ENCODE measurements around the gene CRTC3.
"Not testable (repeated sequence)": the region's sequence is repeated elsewhere in the genome, so short reads cannot be mapped to it uniquely, and the experiment has no call there.

The CRTC3 gene

DNA sequence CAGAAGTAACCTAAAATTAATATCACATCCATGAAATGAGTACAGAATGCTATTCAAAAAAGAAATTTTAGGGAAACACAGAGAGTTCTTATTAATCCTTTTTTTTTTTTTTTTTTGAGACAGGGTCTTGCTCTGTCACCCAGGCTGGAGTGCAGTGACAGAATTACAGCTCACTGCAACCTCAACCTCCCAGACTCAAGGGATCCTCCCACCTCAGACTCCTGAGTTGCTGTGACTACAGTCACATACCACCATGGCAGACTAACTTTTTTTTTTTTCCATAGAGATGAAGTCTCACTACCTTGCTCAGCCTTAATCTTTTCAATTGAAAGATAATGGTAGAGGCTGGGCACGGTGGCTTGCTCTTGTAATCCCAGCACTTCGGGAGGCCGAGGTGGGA lies 6.3 kb upstream of the CRTC3 start:
- FAIRE-seq = no peak

DNA sequence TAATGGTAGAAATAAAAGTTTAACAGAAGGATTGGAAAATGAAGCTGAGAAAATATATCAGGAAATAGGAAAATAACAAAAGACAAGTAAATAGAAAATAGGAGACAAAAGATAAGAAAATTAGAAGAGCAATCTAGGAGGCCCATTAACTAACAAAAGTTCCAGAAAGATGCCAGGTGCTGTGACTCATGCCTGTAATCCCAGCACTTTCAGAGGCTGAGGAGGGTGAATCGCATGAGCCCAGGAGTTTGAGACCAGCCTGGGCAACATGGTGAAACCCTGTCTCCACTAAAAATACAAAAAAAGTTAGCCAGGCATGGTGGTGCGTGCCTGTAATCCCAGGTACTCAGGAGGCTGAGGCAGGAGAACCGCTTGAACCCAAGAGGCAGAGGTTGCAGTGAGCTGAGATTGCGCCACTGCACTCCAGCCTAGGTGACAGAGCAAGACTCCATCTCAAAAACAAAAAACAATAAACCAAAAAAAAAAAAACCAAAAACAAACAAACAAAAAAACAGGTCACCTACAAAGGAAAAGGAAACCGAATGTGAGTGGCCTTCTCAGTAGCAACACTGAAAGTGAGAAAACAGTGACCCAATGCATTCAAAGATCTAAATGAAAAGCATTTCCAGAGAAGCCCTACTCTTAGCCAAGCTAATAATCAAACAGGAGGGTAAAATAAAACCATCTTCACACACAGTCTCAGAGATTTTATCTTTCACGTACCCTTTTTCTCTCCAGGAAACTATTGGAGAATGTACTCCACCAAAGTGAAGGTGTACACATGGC lies 5.5 kb upstream of the CRTC3 start:
- FAIRE-seq = not testable (repeated sequence)

DNA sequence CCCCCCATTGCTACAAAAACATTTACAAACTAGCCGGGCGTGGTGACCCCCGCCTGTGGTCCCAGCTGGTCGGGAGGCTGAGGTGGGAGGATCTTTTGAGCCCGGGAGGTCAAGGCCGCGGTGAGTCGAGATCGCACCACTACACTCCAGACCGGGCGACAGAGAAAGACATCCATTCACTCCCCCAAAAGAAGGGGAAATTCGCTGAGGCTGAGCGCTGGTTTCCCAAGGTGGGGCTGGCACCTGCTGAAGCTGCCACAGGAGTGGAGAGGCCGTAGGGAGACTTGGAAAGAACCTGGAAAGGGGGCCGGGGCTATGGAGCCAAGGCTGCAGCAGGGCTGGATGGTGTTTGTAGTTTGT lies 732 bp upstream of the CRTC3 start:
- no peak for FAIRE-seq

DNA sequence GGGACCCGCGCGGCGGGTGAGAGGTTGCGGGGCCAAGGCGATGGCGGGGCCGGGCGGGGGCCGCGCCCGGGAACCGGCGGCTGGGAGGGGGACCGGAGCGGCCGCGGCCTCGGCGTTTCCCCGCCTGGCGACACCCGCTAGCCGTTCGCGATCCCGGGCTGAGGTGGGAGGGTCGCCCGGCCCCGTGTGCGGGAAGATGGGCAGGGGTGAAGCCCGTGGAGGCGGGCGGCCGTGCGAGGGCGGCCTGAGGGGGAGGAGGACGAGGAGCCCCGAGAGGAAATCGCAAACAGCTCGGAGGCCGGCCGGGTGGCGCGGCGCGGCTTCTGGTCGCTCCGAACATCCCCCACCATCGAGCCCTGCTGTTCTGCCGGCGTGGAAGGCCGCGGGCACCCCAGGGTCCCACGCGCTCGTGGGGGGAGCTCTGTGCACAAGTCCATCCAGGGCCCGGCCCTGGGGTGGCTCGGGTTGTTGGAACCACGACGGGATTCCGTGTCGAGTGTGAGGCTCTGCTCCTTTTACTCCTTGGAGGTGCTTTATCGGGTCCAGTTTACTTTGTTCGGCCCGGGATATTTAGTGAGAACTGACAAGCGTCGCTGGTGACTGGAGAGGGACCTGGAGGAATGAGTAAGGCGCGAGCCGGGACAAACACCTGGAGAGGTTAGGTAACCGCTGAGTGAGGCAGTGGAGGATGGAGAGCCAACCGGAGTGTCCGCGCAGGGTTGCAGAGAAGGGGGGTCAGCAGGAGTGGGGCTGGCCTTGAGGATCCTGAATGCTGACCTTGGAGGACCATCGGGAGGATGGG lies 728 bp downstream of the CRTC3 start:
- FAIRE-seq = no peak

DNA sequence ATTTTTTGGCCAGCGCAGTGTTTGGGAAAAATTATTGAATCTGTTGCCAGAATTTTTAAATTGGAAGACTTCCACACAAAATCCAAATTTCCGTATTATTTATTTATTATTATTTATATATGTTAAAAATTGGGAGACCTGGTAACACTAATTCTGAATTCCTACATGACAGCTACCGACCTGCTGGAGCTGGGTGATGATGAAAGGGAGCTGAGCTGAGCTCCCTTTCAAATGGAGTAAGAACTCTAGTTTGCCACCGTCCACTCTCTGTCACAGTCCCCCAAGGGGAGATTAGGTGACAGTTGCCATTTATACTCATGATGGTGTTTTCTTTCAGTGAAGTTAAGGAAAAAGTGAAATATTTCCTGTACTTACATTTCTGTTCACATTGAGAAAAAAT lies 1.4 kb downstream of the CRTC3 start:
- no peak for FAIRE-seq

DNA sequence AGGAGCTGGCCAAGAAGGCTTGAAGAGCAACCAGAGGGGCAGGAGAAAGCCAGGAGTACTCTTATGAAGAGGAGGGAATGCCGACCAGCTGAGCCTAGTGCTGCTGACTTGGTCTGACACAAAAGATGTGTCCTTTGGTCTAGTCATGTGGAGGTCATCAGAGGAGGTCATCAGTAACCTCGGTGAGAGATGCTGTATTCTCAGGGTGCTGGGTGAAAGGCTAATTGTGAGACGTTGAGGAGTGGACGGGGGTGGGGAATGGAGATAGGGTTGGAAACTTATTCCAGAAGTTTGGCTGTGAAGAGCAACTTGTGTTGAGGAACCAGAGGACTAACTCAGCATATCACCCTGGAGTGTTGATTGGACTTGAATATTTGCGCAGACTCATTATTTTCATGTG lies 5.5 kb downstream of the CRTC3 start:
- FAIRE-seq = no peak

DNA sequence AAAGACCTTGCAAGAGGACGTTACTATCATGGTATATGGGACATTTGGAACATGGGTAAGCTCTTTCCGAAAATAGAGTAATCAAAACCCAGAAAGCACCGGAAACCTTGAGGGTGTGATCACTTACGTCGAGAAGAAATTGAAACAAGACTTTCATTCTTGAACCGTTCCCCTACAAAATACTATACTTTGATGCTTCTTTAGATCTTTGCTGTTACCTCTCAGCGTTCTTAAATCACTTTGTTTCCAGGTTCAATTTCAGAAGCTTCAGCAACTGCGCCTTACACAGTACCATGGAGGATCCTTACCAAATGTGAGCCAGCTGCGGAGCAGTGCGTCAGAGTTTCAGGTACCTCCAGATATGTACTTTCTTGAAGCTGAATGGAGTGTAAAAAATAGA lies 10.1 kb downstream of the CRTC3 start:
- FAIRE-seq = no peak

DNA sequence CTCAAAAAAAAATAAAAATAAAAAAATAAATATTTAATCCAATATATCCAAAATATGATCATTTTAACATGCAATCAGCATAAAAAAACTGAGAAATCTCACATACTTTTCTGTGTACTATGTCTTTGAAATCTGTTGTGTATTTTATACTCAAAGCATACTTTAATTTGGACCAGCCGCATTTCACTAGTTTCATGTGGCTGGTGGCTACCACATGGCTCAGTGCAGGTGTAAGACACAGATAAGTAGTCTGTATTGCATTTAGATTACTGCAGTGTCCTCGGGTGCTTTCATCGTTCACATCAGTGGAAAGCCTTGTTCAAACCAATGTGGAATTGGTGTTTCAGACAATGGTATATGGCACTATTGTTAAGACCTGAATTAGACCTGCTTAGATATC lies 11.0 kb downstream of the CRTC3 start:
- no peak for FAIRE-seq

DNA sequence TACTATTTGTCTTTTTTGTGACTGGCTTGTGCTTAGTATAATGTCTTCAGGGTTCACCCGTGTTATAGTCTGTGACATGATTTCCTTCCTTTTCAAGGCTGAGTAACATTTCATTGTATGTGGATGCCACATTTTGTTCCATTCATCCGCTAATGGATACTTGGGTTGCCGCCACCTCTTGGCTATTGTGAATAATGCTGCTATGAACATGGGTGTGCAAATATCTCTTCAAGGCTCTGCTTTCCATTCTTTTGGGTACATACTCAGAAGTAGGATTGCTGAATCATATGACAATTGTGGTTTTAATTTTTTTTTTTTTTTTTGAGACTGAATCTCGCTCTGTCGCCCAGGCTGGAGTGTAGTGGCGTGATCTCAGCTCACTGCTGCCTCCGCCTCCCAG lies 15.4 kb downstream of the CRTC3 start:
- FAIRE-seq = no peak

DNA sequence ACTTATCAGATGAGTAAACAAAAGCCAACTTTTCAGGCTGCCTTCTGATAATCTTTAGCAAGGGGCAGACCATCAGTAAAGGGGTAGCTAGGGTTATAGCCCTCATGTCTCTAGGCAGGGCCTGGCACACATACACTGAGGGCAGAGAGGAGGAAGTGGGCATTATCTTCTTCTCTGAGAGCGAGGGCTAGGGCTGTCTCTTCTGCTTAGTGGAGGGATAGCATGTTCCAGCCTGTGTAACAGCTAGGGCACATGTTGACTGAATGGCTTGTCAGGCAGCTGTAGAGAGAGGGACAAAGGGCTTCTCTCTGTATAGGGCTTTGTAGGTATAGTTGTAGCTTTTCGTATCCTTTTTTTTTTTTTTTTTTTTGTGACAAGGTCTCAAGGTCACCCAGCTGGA lies 17.8 kb downstream of the CRTC3 start:
- FAIRE-seq = no peak

DNA sequence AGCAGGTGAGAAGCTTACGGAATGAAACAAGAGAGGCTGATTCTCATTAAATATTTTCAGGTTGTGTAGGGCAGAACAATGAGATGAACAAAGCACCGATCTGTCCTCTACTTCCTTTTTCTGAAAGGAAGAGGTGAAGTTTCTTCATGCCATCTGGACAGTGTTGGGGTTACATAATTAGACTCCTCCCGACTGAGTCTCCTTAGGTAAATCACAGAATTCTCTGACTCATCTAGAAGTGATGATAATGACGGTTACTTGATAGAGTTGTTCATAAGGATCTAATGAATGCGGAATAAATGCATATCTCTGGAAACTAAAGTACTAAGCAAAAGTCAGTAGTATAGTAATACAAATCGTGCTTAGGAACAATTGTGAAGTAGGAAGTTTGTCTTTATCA lies 21.2 kb downstream of the CRTC3 start:
- FAIRE-seq = no peak

DNA sequence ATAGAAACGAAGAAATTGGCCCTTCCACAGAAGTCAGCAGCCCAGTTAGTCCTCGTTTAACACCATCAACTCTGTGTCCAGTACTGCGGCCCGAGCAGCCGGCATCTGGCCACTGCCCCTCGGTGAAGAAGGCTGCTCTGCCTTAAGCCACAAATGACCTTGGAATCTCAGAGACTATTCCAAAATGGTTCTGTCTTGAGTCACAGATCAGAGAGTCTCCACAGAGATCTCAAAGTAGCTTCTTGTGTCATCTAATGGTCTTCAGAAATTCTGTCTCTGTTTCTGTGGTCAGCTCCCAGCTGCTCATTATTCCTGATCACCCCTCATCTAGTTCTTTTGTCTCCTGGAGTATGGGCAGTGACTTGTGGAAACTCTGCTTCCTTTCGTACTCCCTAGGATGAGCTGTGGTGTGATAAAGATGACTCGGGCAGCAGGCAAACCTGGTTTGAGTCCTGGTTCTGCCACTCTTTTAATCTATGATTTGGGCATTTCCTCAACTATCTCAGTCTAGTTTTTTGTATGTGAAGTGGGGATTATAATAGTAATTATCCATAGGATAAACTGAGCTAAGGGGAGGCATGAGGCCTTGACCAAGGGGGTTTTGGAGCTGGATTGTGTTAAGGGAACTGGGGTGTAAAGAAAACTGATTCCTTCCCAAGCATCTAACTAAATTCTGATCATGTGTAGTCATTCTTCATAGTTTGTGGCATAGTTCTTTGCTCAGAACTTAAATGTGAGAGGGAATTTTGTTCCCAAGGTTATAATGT lies 22.6 kb downstream of the CRTC3 start:
- no peak for FAIRE-seq

DNA sequence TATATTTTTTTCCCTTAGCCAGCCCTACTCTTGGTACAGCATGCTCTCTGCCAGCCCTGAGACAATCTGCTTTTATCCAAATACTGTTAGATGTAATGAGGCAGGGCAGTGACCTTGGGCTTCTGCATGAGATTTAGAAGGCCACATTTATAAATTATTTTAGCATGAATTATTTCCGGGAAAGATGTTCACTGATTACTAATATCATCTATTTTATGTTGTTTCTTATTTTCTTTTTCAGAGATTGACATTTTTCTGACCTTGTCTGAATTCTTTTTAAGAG lies 23.1 kb downstream of the CRTC3 start:
- no peak for FAIRE-seq

DNA sequence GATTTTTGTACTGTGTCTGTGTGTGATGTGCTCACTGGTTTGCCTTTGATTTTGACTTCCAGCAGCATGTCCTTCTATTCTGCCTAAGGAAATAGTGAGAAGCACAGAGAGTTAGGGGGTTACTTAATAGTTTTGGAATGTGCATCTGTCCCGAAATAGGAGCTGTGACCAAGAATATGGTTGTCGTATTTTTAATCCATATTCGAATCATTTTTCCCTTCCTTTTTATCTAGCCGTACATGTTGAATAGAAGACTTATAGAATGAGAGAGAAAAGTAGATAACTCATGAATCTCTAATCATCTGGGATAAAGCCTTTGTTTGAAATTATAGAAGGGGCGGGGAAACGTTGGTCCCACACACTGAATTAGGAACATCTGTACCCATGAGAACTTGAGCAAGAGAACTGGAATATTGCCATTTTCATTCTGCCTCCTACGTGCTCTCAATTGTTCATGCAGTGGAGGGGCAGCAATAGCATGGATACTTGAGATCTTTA lies 23.6 kb downstream of the CRTC3 start:
- FAIRE-seq = no peak

DNA sequence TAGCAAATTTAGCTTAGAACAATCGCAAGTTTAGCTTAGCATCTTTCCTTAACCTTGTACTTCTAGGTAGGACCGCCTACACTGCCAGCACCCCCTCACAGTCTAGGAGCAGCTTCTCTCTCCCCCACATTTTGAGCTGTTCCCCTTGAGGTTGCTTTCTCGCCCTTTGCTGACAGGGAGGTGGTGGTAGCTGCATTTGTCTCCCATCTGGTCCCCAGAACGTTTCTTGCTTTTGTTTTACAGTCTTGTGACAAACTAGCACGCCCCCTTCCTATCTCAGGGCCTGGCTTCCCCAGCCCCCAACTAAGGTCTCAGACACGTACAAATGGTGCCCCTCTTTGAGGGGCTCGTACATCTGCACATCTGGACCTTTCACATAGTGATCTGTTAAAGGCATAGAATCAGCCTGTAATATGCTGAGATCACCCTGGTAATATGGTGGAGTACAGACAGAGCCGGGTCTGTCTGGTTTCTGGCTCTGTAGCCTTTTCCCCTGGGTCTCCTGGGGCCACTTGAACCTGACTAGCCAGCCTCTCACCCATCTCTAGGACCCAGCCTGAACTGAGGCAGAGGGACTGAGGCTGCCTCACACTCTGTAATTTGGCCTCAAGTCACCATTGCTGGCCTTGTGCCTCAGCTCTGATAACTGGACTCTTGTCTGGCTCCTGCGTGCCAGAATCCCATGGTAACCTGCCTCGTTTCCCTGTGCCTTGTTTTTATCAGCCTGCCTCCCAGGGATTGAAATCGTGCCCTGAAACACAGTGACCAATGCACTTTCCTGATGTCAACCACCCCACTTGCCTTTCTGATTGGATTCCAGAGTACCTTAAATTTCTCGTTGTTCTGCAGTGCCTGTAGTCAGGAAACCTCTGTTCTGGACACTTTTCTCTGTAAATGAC lies 27.7 kb downstream of the CRTC3 start:
- no peak for FAIRE-seq

DNA sequence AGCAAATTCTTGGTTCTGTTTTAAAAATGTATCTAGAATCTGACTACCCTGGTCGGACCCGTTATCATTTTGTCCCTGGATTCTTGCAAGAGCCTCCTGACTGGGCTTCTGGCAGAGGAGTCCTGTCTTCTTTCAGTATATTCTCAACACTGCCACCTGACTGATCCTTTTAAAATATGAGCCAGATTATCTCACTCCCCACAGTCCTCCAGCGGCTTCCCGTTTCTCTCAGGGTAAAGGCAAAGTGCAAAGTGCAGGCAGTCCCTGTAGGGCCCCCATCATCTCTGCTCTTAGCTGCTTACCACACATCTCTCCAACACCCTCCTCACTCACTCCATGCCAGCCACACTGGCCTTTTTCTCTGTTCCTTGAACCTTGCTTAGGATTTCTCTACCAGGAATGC lies 28.4 kb downstream of the CRTC3 start:
- no peak for FAIRE-seq

DNA sequence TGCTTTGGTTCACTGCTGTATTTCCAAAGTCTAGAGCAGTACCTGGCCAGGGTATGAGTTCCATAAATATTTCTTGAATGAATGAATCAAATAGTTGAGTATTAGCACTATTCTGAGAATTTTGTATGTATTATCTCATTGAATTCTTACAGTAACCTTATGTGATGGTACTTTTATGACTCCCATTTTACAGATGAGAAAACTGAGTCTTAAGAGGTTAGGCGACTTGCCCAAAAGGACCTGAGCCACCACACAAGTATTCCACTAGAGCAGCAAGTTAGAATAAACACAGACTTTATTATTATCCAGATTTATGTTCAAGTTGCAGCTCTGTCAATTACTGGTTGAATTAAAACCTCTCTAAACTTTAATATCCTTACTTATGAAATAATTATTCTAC lies 29.4 kb downstream of the CRTC3 start:
- no peak for FAIRE-seq

DNA sequence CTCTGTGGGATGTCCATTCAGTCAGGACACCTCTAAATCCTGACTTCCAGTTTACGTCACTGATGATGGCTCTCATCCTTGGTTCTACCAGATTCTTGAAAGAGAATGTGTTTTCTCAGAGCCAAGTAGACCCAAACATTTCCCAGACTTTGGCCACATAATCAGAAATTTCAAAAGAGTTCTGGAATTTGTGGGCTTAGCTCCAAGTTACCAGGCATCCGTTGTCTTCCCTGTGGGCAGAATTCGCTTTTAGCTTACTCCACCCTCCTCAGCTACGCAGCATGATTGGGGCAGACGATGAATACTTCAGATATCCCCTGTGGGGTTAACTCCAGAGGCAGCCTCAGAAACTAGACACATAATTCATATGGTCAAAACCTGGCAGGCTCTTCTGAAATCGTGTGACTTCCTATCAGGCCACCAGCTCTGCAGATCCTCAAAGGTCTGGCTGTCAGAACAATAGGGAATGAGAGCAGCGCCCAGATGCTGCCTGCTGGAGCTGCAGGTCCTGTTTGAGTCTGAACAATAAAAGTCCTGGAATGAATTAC lies 30.6 kb downstream of the CRTC3 start:
- FAIRE-seq = no peak

DNA sequence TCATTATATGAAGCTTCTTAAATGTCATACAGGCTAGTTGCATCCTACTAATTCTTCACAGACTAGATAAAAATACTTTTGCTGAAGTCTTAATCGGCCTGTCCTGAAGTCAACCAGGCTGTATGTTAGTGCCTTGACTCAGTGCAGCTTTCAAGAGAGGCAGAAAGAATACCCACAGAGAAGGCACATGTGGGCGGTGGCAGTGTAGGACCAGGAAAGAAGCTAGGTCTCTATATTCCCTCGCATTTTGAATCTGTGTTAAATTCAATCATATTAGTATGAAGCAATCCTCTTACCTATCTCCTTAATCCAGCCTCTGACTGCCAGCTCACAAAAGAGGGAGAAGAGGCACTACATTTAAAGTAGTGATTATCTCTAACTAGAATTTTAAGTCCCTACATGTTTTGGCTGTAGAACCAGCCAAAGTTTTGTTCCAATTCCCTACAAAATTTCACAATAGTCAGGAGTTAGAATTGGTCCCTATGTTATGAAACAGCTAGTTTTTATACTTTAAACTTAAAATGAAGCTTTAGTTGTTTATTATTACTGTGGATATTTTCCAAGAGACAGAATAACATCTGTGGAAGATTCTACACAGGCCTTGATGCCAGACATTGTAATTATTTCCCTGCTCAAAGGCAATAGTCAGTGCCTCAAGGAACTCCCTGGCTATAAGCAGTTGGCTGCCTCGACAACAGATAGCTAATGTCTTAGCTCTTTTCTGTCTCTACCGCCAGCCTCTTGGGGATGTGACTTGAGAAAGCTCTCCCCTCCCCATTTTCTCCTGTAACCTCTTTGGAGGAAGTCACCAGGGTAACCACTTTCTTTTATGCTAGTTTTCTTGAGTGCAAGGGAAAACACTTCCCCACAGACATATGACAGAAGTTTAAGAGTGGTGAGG lies 31.9 kb downstream of the CRTC3 start:
- FAIRE-seq = no peak

DNA sequence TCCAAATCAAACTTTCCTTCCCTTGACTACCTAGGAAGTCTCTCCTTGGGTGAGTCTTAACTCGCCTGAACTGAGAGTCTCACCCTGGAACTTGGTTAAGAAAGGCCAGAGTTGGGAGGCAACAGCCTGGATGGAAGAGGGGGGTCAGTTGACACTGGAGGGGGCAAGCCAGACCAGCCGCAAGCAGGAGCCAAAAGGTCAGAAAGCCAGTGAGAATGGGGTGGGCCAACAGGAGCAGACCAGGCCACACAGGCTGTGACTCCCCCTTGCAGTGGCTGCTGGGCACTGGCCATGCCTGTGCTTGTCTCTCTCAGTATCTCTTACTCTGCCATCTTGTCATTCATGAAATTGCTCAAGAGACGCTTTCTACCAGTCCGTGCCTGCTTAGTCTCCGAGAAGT lies 32.9 kb downstream of the CRTC3 start:
- no peak for FAIRE-seq

DNA sequence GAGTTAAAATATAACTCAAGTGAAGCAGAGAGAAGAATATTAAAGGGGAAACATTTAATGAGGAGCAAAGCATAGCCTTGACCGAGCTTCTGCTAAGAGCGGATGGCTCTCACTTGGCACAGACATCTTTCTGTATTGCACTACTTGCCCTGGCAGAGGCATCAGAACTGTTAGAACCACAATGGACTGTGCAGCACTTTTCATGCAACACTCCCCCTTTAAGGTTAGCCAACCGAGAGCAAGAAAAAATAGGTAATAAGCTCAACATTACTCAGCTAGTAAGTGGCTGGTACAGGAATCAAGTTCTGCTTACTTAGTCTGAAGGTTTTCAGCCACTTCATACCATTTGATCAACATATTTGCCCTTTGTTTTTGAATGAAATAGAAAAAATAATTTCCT lies 33.7 kb downstream of the CRTC3 start:
- no peak for FAIRE-seq
